Mucosa of stomach (tissue), 1 donor: ENCODE results near the gene AP5S1.

Source experiments
- H3K27me3 ChIP-seq: one replicate; pipeline ENCODE4 v1.7.0; 2013; ENCODE audit warnings: mild to moderate bottlenecking, low read length; ENCODE audit not compliant: control insufficient read depth, insufficient read depth
- H3K36me3 ChIP-seq: one replicate; pipeline ENCODE4 v1.7.0; 2013; ENCODE audit warnings: low read length; ENCODE audit not compliant: control insufficient read depth, insufficient read depth
- H3K4me1 ChIP-seq: one replicate; pipeline ENCODE4 v1.7.0; 2013; ENCODE audit warnings: mild to moderate bottlenecking, low read length; ENCODE audit not compliant: control insufficient read depth, insufficient read depth
- H3K4me3 ChIP-seq: one replicate; pipeline ENCODE4 v1.7.0; 2013; ENCODE audit warnings: low read length
- H3K9ac ChIP-seq: one replicate; pipeline ENCODE4 v1.7.0; 2013; ENCODE audit warnings: mild to moderate bottlenecking, low read length, moderate library complexity
- H3K9me3 ChIP-seq: one replicate; pipeline ENCODE4 v1.7.0; 2013; ENCODE audit warnings: mild to moderate bottlenecking, low read length, moderate library complexity; ENCODE audit not compliant: control insufficient read depth
- donor health status: Pancreatic carcinoma.

AP5S1 gene

DNA sequence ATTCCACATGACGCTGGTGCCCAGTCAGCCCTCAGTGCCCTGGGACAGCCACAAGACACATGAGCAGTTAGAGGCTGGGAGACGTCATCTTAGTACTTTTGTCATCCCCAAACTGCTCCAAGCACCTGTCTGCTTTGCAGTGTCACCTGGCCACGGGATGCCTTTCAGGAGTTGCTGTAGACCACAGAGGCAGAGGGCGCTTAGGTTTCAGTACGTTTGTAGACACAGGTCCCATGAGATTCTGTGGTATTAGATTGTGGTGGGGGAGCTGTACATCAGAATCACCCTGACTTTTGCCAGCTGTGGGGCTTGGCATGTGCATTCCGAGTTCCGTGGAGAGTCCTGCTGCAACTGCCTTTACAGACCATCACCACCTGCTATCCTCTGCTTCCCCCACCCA is 43.0 kb downstream of the AP5S1 start:
- H3K36me3 ChIP-seq, result peaks cover 37% of the 10 kb centered on the region
- H3K4me3 ChIP-seq, result no peak overlapping the region
- H3K9ac ChIP-seq, result no peak overlapping the region
- H3K4me1 ChIP-seq, result no peaks in the 10 kb centered on the region
- no peaks in the 10 kb centered on the region for H3K27me3 ChIP-seq
- no peaks in the 10 kb centered on the region for H3K9me3 ChIP-seq

DNA sequence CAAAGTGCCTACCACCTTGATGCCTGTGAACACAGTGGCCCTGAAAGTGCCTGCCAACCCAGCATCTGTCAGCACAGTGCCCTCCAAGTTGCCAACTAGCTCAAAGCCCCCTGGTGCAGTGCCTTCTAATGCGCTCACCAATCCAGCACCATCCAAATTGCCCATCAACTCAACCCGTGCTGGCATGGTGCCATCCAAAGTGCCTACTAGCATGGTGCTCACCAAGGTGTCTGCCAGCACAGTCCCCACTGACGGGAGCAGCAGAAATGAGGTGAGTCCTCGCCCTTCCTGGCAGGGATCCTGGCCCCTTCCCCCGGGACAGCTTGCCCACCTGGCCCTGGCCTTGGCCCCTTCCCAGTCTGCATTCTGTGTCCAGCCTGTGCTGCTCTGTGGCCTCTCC is 44.2 kb downstream of the AP5S1 start:
- Histone ChIP-seq H3K27me3 (no peaks in the 10 kb centered on the region), H3K4me3 (no peak overlapping the region), H3K9me3 (no peaks in the 10 kb centered on the region), H3K36me3 (peaks cover 37% of the 10 kb centered on the region), H3K4me1 (no peaks in the 10 kb centered on the region), H3K9ac (no peak overlapping the region)

DNA sequence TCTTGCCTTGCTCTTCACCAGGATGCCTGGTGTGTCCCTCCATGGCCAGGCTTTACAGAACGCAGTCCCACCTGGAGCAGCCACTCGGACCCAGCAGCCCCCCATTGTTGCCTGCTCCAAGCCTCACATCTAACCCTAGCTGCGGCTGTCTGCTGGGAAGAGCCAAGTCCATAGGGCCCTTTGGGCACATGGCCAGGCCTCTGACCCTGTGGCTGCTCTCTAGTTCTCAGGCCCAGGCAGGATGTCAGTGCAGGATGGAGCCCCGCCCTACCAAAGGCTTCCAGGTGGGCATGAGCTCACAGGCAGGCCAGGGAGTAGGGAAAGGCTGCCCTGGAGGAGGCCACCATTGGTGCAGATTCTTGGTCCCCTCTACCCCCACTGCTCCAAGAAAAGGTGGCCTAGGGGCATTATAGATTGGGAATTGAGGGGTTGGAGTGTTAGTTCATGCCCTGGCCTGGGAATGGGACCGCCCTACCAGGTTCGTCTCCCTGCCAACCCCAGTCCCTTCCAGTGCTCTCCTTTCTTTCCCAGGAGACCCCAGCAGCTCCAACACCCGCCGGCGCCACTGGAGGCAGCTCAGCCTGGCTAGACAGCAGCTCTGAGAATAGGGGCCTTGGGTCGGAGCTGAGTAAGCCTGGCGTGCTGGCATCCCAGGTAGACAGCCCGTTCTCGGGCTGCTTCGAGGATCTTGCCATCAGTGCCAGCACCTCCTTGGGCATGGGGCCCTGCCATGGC is 45.0 kb downstream of the AP5S1 start:
- no peaks in the 10 kb centered on the region for H3K4me1 ChIP-seq
- no peak overlapping the region for H3K9ac ChIP-seq
- H3K4me3 ChIP-seq, result no peak overlapping the region
- no peaks in the 10 kb centered on the region for H3K27me3 ChIP-seq
- peaks cover 37% of the 10 kb centered on the region for H3K36me3 ChIP-seq
- no peaks in the 10 kb centered on the region for H3K9me3 ChIP-seq

DNA sequence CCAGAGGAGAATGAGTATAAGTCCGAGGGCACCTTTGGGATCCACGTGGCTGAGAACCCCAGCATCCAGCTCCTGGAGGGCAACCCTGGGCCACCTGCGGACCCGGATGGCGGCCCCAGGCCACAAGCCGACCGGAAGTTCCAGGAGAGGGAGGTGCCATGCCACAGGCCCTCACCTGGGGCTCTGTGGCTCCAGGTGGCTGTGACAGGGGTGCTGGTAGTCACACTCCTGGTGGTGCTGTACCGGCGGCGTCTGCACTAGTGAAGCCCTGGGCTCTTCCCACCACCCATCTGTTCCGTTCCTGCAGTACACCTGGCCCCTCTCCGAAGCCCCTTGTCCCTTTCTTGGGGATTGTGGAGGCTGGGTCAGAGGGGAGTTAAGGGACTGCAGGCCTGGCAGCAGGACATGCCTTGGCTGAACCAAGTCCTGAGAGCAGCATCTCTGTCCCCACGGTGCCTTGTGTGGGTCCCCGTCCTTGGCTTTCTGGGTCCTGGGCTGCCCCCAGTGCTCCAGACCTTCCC is 45.6 kb downstream of the AP5S1 start:
- Histone ChIP-seq H3K36me3 (peaks cover 37% of the 10 kb centered on the region), H3K9me3 (no peaks in the 10 kb centered on the region), H3K9ac (no peak overlapping the region), H3K4me3 (no peak overlapping the region), H3K4me1 (no peaks in the 10 kb centered on the region), H3K27me3 (no peaks in the 10 kb centered on the region)

DNA sequence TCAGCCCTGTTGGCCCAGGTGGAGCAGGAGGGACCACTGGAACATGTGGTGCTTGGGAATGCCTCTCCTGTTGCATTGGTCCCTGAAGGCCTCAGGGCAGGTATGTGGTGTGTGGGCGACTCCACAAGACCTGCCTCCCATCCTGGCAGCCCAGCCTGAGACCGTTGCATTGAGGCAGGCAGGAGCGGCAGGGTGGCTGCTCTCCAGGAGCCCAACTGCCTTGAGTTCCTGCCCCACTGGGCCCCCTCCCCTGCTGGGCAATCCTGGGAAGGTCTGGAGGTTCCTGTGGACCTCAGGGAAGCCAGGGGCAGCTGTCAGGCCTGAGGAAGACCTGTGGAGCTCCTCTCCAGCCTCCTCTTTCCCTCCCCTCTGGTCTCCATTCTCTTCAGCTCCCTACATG is 46.1 kb downstream of the AP5S1 start:
- H3K27me3 ChIP-seq, result no peaks in the 10 kb centered on the region

DNA sequence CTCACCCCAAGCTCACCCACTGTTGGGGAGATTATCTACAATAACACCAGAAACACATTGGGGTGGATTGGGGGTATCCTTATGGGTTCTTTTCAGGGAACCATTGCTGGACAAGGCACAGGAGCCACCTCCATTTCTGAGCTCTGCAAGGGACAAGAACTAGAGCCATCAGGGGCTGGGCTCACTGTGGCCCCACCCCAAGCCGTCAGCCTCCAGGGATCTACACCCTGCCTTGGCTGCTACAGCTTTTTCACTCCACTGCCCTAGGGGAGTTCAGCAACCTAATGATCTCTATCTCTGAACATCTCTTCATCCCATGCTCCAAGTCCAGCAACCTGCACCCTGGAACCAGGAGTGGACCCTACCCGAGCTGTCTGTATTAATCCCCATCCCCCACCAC is 47.5 kb downstream of the AP5S1 start:
- peaks cover 23% of the 10 kb centered on the region for H3K36me3 ChIP-seq
- no peaks in the 10 kb centered on the region for H3K27me3 ChIP-seq
- H3K4me3 ChIP-seq, result no peak overlapping the region
- no peaks in the 10 kb centered on the region for H3K4me1 ChIP-seq
- H3K9ac ChIP-seq, result no peak overlapping the region
- no peaks in the 10 kb centered on the region for H3K9me3 ChIP-seq

More for the DNA sequence above, 46.1 kb downstream of the AP5S1 start:
- Histone ChIP-seq H3K4me1 (no peaks in the 10 kb centered on the region), H3K36me3 (peaks cover 33% of the 10 kb centered on the region), H3K9me3 (no peaks in the 10 kb centered on the region), H3K4me3 (no peak overlapping the region), H3K9ac (no peak overlapping the region)

DNA sequence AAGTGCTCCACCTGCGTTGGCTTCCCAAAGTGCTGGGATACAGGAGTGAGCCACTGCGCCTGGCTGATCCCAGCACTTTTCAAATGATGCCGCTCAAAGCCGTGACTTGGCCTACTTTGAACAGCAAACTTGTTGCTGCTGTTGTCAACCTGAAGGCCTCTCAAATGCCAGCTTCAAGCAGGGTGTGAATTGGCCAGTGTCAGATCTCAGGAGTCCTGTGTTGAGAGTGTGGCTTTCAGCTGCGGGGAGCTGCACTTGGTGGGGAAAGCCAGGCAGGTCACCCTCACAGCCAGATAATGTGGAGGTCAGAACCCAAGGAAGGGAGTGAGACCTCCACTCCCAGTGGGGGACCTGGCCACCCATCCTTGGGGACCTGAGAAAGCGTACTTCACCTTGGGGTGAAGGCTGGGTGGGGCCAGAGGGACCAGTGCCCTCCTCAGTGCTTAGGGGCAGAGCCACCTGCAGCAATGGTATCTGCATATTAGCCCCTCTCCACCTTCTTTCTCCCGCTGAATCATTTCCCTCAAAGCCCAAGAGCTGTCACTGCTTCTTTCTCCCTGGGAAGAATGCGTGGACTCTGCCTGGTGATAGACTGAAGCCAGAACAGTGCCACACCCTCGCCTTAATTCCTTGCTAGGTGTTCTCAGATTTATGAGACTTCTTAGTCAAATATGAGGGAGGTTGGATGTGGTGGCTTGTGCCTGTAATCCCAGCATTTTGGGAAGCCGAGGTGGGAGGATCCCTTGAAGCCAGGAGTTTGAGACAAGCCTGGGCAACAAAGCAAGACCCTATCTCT is 49.7 kb downstream of the AP5S1 start:
- Histone ChIP-seq H3K4me3 (no peak overlapping the region), H3K27me3 (no peaks in the 10 kb centered on the region), H3K36me3 (peaks cover 10% of the 10 kb centered on the region), H3K9me3 (no peaks in the 10 kb centered on the region), H3K9ac (no peak overlapping the region), H3K4me1 (no peaks in the 10 kb centered on the region)

DNA sequence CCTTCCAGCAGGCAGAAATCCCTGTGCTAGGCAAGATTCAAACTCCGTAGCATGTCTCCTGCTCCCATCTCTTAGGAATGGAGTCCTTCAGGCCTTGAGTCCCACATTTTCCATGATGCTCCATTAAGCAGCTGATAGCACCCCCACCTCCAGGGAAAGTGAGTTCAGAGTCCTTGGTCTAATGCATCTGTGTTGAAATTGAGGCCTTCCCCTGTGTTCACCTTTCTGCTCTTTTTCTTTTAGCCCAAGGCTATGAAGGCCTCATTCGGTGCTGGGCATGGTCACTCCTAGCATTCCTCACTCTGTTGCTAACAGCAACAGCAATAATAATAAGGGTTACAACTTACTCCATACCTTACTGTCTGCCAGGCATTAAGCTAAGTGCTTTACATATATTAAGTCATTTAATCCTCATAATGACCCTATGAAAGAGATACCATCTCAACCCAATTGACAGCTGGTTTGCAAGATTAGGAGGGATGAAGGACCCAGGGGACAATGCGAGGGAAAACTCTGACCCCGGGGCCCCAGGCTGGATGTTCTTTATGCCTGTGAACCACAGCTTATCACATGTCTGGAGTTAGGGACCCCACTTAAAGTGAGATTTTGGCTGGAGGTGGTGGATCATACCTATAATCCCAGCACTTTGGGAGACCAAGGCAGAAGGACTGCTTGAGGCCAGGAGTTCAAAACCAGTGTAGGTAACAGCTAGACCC is 51.4 kb downstream of the AP5S1 start:
- H3K4me3 ChIP-seq, result no peak overlapping the region
- H3K9ac ChIP-seq, result no peak overlapping the region
- no peaks in the 10 kb centered on the region for H3K27me3 ChIP-seq
- peaks cover 3% of the 10 kb centered on the region for H3K36me3 ChIP-seq
- no peaks in the 10 kb centered on the region for H3K4me1 ChIP-seq
- H3K9me3 ChIP-seq, result no peaks in the 10 kb centered on the region

DNA sequence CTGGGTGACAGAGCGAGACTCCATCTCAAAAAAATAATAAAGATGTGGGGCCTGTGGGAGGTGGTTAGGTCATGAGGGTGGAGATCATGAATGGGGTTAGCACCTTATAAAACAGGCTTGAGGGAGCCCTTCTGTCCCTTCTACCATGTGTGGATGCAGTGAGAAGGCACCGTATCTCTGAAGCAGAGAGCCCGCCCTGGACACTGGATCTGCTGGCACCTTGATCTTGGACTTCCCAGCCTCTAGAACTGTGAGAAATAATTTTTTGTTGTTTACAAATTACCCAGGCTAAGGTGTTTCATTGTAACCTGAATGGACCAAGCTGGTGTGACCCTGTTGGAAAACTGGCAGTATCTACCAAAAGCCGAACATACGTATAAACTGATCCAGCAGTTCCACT is 53.2 kb downstream of the AP5S1 start:
- Histone ChIP-seq H3K36me3 (peaks cover 3% of the 10 kb centered on the region), H3K27me3 (no peaks in the 10 kb centered on the region), H3K9me3 (no peaks in the 10 kb centered on the region), H3K4me1 (no peaks in the 10 kb centered on the region), H3K4me3 (no peak overlapping the region), H3K9ac (no peak overlapping the region)

DNA sequence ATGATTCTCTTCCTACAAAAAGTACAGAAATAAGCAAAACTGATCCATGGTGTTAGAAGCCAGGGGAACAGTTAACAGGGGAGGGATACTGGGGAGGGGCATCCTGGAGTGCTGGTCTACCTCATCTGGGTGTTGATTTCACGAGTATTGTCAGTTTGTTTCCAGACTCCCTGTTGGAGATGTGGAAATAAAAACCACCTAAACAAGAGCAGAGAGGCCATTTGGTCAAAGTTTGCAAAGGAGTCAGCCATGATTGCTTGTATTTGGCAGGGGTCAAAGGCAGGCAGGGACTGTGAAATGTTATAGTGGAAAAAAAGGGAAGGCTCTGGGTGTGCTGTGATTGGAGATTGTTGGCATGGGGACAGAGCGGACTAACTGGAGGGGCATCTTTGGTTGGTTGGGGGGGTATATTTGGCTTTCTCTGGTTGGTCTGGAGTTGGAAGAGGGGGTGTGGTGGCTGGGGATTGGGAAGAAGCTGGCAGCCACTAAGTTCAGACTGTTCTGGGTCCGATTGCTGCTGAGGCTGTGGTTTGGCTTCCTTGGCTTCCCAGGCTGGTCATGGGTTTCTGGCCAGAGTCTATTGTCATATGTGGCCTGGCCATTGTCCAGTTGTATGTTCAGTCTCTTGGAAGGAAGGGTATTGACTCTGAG is 54.0 kb downstream of the AP5S1 start:
- Histone ChIP-seq H3K4me3 (no peak overlapping the region), H3K36me3 (peaks cover 3% of the 10 kb centered on the region), H3K9me3 (no peaks in the 10 kb centered on the region), H3K4me1 (no peaks in the 10 kb centered on the region), H3K27me3 (no peaks in the 10 kb centered on the region), H3K9ac (no peak overlapping the region)

DNA sequence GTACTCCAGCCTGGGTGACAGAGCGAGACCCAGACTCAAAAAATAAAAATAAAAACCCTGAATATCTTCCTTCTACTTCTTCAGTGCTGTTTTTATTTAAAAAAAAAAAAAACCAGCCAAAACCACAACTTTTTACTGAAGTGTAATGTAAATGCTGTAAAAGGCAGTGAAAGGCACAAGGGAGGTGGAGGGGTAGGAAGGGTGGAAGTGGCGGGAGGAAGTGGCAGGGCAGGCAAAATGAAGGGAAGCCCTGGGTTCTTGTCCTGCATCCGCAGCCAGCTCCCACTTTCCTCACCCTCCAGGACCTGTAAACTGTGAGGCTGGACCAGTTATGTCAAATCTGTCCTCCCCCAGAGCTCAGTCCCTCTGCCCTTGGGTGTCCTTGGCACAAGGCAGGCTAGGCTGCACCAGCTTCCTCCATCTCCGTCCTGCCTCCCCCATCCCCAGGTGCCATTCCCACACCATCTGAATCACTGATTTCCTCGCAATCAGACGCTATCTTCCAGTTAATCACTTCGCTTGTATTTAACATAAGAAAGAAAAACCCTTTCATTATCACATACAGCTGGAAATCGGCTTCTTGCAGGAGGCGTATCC is 55.1 kb downstream of the AP5S1 start:
- Histone ChIP-seq H3K9ac (no peak overlapping the region), H3K4me1 (no peaks in the 10 kb centered on the region), H3K27me3 (no peaks in the 10 kb centered on the region), H3K36me3 (peaks cover 3% of the 10 kb centered on the region), H3K9me3 (no peaks in the 10 kb centered on the region), H3K4me3 (no peak overlapping the region)
